NCI-H2107 treated with DMSO at 0.1 percent for 48 hours (cell line): ENCODE measurements around the gene RANBP3.
"Not testable (repeated sequence)": the region's sequence is repeated elsewhere in the genome, so short reads cannot be mapped to it uniquely, and the experiment has no call there.

Source experiments
- DNase-seq: peaks from one replicate; lab custom pipeline; 2025; ENCODE audit not compliant: unreplicated experiment; lab: John Stamatoyannopoulos, UW

Gene RANBP3

DNA sequence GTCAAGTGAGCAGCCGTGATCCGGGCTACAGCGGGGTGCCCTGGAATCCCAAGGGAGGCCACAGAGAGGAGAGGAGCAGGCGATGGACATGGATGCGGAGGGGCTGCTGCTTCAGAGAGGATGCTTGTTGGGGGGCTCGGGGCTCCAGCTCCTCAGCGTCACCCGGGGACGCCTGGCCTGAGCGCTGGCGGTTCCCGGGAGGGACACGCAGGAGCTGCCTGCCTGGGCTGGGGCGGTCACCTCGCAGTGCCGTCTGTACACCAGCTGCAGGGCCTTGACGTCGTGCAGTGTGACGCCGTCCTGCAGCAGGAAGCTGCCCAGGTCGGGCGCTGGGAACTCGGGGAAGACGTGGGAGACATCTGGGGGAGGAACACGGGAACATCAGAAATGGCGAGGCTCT lies 29.9 kb upstream of the RANBP3 start:
- no peak for DNase-seq

DNA sequence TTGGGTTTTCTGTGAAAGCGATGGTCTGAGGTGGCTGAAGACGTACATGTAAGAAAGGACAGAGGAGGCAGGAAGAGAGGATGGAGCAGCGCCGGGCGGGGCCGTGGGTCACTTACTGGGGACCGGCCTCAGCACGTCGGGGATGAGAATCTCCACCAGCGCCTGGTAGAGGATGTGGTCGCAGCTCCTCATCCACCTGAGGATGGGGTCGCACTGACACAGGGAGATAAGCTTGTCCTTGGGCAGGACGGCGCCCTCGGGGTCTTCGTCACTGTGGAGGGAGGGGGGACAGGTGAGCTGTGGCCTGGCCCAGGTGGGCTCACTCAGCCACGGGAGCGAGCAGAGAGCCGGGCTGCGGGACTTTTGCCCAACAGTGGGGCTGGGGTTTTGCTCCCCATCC lies 29.0 kb upstream of the RANBP3 start:
- DNase-seq, result no peak

DNA sequence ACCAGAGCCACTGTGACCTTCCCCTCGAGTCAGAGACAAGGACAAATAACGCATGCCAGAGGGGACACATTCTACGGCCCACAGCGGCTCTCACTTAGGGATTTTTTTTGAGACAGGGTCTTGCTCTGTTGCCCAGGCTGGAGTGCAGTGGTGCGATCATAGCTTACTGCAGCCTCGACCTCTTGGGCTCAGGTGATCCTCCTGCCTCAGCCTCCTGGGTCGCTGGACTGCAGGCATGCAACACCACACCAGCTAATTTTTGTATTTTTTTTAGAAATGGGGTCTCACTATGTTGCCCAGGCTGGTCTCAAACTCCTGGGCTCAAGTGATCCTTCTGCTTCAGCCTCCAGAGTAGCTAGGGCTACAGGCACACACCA lies 28.1 kb upstream of the RANBP3 start:
- DNase-seq, result not testable (repeated sequence)

DNA sequence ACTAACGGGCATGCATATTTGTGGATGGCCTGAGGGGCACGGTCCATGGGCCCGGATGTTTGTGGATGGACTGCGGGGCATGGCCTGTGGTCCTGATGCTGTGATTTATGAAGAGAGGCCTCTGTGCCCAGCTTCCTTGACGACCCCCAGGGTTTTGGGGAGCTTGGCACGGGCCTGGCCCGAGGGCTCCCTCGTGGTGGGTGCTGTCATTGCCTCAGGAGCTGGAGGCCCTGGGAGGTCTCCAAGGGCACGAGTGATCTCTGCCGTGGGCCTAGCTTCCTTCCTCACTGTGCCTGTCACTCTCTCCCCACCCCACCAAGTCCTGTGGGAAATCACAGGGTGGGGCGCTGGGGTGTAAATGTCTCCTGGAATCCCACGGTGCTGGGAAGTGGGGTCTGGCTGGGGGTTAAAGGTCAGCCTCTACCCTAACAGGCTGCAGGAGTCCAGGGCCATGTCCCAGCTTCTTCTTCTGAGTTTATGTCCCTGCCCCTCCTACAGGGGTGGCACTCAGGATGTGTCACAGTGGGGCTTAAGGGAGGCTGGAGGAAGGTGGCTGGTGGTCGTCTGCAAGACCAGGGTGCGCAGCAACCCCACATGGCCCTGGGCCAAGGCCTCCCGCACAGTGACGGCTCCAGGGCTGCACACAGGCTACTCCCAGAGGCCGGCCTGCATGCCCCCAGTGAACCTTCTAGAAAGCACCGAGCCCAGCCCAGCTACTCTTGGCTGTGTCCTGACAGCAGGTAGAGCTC lies 27.6 kb upstream of the RANBP3 start:
- DNase-seq, result no peak

DNA sequence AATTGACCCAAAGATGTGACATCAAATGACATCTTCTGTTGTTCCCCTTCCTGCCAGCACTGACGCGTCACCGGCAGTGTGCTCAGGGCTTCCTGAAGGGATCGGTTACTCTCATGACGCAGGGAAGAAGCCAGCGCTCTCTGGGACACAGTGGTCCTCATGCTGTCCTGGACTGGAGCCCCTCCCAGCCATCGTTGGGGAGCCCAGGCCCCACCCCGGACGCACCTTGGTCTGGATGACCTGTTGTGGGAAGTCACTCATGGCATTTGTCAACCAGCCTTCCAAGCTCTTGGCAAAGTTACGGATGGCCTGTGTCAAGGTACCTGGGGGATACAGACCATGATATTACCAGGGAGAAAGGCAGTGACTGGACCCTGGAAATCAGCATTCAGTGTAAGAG lies 26.0 kb upstream of the RANBP3 start:
- DNase-seq, result no peak

DNA sequence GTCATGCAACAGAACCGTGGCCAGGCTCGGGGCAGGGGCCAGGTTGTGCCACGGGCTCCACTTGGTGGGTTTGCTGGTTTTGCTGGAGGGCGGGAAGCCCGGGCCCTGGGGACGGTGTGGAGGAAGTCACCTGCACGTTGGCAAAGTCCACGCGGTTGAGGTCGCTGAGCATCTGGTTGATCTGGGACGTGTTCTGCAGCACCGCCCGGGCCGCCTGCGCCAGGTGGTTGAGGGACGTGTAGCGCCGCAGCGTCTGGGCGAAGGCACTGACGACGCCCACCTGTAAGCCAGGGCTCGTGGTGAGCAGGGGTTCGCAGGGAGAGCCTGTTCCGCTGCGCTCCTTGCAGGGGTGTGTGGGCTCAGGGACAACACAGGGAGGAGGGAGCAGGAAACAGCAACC lies 24.7 kb upstream of the RANBP3 start:
- DNase-seq, result no peak

DNA sequence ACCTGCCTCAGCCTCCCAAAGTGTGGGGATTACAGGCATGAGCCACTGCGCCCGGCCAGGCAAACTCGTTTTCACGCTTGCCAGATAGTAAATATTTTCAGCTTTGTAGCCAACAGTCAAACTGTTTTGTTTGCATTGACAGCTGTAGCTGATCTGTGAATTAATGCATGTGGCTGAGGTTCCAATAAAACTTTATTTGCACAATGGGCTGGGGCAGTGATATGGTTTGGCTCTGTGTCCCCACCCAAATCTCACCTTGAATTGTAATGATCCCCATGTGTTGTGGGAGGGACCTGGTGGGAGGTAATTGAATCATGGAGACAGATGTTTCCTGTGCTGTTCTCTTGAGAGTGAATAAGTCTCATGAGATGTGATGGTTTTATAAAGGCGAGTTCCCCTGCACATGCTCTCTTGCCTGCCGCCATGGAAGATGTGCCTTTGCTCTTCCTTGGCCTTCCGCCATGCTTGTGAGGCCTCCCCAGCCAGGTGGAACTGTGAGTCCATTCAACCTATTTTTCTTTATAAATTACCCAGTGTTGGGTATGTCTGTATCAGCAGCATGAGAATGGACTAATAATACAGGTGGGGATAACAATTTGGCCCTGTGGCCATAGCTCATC lies 22.4 kb upstream of the RANBP3 start:
- no peak for DNase-seq

DNA sequence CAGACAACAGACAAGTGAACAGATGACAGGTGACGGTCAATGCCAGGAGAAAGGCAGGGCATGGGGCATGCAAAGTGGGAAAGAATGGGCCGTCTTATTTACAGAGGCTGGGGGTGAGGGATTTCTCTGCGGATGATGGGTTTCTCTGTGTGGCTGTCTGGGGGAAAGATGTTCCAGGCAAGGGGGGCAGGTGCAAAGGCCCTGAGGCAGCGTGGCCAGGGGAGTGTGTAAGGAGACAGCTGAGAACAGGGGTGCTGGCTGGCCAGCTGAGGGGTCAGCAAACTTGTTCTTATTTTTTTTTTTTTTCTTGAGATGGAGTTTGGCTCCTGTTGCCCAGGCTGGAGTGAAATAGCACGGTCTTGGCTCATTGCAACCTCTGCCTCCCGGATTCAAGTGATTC lies 21.8 kb upstream of the RANBP3 start:
- DNase-seq, result no peak

DNA sequence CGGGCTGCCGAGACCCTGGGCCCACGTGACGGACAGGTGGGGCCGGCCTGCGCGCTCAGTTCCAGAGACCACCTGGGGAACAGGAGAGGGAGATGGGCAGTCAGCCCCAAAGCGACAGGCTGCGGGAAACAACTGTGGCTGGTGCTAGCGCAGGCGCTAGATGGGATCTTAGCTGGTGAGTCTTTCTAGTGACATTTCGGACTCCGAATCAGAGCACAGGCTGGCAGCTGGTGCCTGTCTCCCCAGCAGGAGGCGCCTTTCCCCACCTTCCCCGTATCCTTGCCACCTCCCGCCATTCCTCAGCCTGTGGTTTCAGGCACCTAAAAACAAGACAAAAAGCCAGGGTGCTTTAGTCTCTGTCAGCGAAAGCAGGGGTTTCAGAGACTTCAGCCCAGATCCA lies 19.4 kb upstream of the RANBP3 start:
- no peak for DNase-seq

DNA sequence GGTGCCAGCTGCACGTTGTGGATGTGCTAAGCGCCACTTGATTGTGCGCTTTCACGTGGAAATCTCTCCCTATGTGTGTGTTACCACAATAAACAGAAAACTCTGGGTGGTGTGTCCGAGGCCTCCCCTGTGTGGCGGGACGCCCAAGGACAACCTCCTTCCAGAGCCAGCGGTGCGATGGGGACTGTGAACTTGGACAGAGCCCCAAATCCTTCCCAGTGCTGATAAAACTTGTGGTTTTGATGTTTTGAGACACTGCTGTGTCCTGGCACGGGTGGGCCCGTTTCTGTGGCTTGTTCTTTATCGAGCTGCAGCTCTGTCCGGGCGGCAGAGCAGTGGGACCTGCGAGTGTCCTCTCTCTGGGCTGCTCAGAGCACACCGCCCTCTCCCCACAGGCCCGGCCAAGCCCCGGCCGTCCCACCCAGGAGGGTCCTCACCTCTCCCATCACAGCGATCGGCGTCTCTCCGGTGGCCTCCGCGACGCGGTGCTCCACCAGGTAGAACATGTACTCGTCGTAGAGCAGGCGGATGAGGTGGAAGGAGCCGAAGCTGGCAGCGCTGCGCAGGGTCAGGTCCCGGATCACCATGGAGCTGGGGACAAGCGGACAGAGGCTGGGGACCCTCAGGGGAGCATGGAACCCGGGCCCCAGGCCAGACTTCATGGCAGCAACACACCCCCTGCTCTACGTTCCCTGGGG lies 18.8 kb upstream of the RANBP3 start:
- DNase-seq, result no peak

DNA sequence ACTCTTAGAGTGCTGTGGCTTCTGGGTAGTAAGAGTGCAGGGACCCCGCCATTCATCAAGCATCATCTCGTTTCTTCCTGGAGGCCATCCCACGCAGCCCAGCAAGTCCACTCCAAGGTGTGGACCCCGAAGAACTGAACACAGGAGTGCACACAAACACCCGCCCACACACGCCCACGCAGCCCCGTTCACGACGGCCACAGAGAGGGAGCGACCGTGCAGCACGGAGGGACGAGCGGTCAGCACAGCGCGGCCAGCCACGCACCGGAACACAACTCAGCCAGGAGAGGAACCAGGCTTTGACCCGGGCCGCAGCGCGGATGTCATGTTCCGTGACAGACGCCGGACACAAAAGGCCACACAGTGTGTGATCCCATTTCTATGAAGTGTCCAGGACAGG lies 18.2 kb upstream of the RANBP3 start:
- no peak for DNase-seq

DNA sequence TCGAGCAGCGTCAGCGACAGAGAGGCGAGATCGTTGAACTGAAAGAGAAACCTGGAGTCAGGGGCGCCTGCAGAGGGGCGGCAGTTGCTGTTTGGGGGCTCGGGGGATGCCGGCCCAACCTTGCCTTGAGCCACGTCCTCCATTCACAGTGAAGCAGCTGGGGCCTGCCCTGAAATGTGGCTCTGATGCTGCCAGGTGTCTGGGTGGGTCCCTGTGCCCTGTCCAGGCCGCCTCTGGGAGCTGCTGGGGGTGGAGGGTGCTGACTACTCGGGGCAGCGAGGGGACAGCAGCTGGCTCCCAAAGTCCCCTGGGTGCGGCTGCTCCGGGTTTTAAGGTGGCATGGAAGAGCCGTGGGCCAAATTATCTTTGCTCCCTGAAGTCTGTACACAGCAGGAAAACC lies 17.7 kb upstream of the RANBP3 start:
- no peak for DNase-seq

DNA sequence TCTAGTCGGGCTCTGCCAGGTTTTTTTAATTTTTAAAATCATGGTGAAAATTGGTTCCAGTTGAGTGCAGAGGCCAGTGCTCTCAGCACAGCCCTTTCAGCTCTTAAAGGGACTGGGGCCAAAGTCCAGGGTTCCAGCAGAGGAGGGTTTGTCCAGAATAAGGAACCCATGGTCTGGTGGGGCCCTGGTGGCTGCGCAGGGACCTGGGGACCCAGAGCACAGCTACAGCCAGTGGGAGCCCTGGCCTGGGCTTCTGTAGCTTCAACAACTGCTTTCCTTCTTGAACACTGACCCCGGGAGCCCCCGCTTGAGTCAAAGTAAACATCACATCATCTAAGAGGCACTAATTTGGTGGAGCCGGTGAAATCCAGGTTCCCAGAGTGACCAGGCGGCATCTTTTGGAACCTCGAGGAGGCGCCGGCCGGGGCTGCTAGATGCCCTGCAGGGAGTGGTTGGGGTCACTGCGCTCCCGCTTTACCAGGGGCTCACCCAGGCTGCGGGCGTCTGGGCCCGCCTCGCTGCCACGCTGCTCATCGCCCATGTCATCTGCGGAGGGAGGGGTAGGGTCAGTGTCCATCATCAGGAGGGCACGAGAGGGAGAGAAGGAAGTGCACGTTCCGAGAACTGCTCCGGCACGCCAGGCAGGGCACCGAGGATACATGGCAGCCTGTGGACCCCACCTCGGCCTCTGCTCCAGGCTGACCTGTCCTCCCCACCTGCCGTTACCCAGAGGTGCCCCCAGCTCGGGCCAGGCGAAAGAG lies 16.6 kb upstream of the RANBP3 start:
- DNase-seq, result no peak

DNA sequence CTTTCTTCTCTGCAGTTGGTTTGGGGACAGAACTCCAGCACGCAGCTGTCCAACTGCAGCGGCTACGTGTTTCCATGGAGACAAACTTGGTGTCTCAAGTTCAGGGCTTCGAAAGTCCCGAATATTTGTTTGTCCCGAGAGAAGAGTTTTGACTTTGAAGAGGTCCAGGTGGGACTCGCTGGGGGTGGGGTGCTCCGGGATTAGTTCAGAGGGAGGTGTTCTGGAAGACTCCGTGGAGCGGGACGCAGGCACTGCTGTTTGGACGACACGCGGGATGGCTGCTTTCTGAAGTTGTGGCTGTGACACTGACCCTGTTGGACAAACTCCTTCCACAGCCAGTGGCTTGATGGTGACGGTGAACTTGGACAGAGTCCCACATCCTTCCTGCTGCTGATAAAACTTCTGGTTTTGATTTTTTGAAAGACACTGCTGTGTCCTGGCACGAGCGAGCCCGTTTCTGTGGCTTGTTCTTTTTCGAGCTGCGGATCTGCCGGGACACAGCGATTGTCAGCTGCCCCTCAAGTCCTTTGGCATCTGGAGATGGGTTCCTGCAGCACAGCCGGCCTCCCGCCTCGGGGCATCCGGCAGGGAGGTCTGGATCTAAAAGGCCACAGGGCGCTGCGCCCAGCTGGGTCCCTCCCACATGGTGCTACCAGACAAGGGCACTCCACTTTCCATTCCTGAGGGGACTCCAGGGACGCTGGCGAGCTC lies 15.9 kb upstream of the RANBP3 start:
- DNase-seq, result no peak

DNA sequence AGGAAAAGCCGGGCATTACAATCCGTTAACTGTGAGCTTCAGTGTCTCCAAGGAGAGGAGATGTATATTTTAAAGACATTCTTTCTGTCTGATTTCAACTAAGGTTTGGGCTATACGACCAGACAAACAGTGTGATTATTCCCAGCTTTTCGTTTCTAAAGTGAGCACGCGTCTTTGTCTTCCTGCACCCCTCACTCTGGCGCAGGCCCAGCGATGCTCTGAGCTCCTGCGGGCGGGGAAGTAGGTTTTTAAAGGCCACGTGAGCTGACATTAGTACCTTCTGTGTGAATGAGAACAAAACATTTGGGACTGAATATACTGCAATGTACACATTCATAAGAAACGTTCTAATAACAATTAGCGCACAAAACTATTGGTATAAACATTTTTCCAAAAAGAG lies 15.3 kb upstream of the RANBP3 start:
- no peak for DNase-seq

DNA sequence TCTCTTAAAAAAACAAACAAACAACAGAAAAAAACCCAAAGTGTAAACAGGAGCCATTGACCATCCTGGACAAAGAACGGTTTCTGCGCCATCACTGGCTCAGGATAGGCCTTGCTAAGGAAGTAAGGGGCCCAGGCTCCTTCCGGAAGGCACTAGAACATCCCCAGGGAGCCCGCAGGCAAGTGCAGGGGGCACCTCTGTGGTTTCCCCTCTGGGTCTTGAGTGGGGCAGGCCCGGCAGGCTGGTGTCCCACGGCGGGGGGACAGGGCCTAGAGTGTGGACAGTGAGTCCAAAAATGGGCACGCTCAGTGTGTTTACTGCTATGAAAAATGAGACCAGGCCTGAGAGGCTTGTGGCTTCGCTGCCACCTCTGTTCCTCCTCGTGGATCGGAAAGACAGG lies 14.8 kb upstream of the RANBP3 start:
- DNase-seq, result no peak

DNA sequence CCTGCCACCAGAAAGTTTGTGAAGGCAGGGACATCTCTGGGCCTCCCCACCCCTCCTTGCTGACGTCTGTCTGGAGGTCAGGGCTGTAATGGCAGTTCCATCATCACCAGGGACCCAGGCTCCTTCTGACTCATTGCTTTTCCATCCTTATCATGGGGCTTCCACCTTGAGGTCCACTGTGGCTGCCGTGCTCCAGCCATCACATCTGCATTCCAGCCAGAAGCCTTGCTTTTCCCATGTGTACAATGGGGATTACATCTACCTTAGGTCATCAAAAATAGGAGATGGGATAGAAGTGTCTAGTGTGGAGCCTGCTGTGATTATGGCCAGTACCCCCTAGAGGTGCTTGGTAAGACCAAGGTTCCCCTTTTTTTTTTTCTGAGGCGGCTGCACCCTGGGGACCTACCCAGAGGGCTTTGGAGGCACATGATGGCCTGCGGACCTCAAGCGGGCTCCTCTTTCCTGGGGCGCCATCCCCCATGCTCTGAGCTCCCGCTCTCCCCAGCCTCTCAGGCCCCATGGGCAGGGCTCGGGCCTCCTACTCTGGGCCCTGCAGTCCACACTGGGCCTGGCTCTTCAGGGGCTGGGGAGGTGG lies 13.4 kb upstream of the RANBP3 start:
- no peak for DNase-seq

DNA sequence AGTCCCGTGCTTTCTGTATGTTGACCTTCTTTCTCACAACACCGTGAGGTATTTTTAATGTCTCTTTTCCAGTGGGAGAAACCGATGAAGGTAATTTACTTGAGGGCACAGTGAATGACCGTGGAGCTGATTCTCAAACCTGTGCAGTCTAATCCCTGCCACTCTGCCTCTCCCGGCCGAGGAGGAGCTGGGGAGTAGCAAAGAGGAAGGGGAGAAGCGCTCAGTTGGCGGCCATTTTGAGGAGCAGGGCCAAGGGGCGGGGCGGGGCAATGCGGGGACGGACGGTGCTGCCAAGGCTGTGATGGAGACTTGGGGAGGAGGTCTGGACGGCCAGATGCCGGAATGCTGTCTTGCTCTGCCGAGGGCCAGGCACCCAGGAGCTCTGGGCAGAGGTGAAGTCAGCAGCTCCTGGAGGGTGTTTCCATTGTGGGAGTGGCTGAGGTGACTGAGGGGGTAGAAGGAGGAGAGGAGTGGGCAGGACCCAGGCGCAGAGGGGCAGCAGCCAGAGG lies 12.4 kb upstream of the RANBP3 start:
- DNase-seq, result no peak

DNA sequence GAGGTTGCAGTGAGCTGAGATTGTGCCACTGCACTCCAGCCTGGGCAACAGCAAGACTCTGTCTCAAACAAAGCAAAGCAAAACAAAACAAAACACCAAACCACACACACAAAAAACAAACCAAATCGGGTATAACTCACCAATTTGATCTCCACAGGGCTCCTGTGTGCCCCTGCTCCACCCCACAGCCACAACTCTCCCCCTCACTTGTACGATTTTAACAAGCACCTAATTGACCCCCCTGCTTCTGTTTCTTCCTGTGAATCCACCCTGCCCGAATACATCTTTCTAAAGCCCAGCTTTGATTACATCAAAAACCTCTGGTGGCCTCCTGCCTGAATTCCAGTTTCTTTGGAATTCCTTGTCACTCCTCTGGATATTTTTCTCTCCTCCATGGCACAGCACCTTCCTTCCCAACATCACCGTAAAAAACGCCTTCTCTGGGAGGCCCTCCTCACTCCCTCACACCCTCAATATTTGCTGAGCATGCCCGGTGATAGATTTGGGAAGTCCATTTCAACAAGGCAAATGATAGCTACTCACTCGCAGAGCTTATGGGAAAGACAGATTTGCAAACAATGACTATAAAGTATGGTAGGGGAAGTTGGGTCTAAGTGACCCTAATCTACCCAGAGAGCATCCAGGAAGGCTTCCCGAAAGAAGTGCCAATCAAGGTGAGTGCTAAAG lies 11.6 kb upstream of the RANBP3 start:
- no peak for DNase-seq
